HCT116 (cell line): Measurements from ENCODE around the gene APOC1. TPM values are rescaled to one million over a fixed set of nuclear protein-coding genes. Genes with fewer than 3 reads are reported as not detected.

Experiments used
- ATAC-seq: fragments of 200-7000 bp; cut with Tn5 transposase; 2 replicates; pipeline ENCODE4 v1.9.1; 2020; ENCODE audit warnings: mild to moderate bottlenecking, moderate library complexity
- BruUV-seq: library from RNA; stranded (reverse); fragments of 400-500 nt; replicated peaks from 2 replicates; lab custom pipeline; 2021; lab: Mats Ljungman, UMichigan
- CTCF ChIA-PET: fragments of 300-600 bp; sonication (Branson Sonifier 250); formaldehyde crosslinking; loops from one replicate; lab custom pipeline; 2021; ENCODE audit warnings: antibody characterized with exemption; lab: Charles Lee
- POLR2A ChIA-PET: fragments of 300-600, 350-600 bp; sonication (Branson Sonifier 250); formaldehyde crosslinking; loops from one replicate; lab custom pipeline; 2021; ENCODE audit warnings: antibody characterized with exemption; lab: Charles Lee
- RAD21 ChIA-PET, 2 experiments: fragments of 300-600 bp; sonication (Branson Sonifier 250); formaldehyde crosslinking; loops; one replicate each; lab custom pipeline; 2023; ENCODE audit warnings: low total read pairs in 2 of 2; ENCODE audit not compliant: uncharacterized antibody in 2 of 2, unreplicated experiment in 2 of 2, low non-redundant PET in 1 of 2; lab: Charles Lee
- DNase-seq: peaks from one replicate; pipeline ENCODE4 v3.0.0-alpha.2; 2010; ENCODE audit warnings: low read depth, low spot score
- H2AFZ ChIP-seq: fragments of 200-600 bp; shearing (Covaris generic), sonication (generic); 2 replicates; pipeline ENCODE4 v1.6.1; 2017; ENCODE audit warnings: low read depth, mixed run types, mixed read lengths, antibody characterized with exemption, low read length; ENCODE audit not compliant: poor library complexity, severe bottlenecking
- H3K27ac ChIP-seq: 2 replicates; pipeline ENCODE4 v1.5.1; 2012; ENCODE audit warnings: low read depth, low read length
- H3K27me3 ChIP-seq: fragments of 200-600 bp; sonication (generic); 2 replicates; pipeline ENCODE4 v1.6.1; 2016; ENCODE audit warnings: mixed run types, low read length, mixed read lengths; ENCODE audit not compliant: insufficient read depth
- H3K36me3 ChIP-seq, 2 experiments: fragments of 200-500 bp in 1 of 2; fragments of 200-600 bp in 1 of 2; sonication (Bioruptor generic) in 1 of 2; sonication (generic) in 1 of 2; 2 replicates each; pipeline versions ENCODE4 v1.5.1 to v1.6.1; 2014 to 2016; ENCODE audit warnings: low read length in 2 of 2, inconsistent platforms in 1 of 2, mixed read lengths in 1 of 2, mixed run types in 1 of 2; ENCODE audit not compliant: insufficient read depth in 2 of 2, control insufficient read depth in 1 of 2
- H3K4me1 ChIP-seq, 2 experiments: fragments of 200-600 bp in 1 of 2; sonication (generic) in 1 of 2; 2 replicates each; pipeline versions ENCODE4 v1.5.1 to v1.6.1; 2012 to 2017; ENCODE audit warnings: low read length in 2 of 2, inconsistent platforms in 1 of 2, mild to moderate bottlenecking in 1 of 2, mixed read lengths in 1 of 2, mixed run types in 1 of 2, moderate library complexity in 1 of 2; ENCODE audit not compliant: insufficient read depth in 2 of 2, control insufficient read depth in 1 of 2
- H3K4me2 ChIP-seq: fragments of 200-600 bp; sonication (generic); 2 replicates; pipeline ENCODE4 v1.6.1; 2017; ENCODE audit warnings: mixed run types, low read length, mixed read lengths
- H3K4me3 ChIP-seq, 2 experiments: fragments of 200-600 bp in 1 of 2; sonication (generic) in 1 of 2; replicated peaks in 1 of 2; 2 replicates each; pipeline ENCODE4 v1.5.1; 2011 to 2016; ENCODE audit warnings: low read length in 2 of 2, control low read depth in 1 of 2, low read depth in 1 of 2, mild to moderate bottlenecking in 1 of 2, mixed read lengths in 1 of 2, mixed run types in 1 of 2
- H3K79me2 ChIP-seq: fragments of 200-600 bp; sonication (generic); 2 replicates; pipeline ENCODE4 v1.6.1; 2017; ENCODE audit warnings: mild to moderate bottlenecking, mixed run types, low read length, moderate library complexity, mixed read lengths; ENCODE audit not compliant: insufficient read depth
- H3K9ac ChIP-seq: fragments of 200-600 bp; sonication (generic); 2 replicates; pipeline ENCODE4 v1.6.1; 2016; ENCODE audit warnings: low read length, mixed read lengths
- H3K9me2 ChIP-seq: fragments of 200-600 bp; sonication (generic), shearing (Covaris generic); 2 replicates; pipeline ENCODE4 v1.6.1; 2017; ENCODE audit warnings: mixed run types, mild to moderate bottlenecking, moderate library complexity; ENCODE audit not compliant: insufficient read depth
- H3K9me3 ChIP-seq, 2 experiments: fragments of 200-500 bp in 1 of 2; fragments of 200-600 bp in 1 of 2; sonication (Bioruptor generic) in 1 of 2; sonication (generic) in 1 of 2; 2 replicates each; pipeline ENCODE4 v1.6.1; 2014 to 2017; ENCODE audit warnings: low read length in 2 of 2, mixed read lengths in 2 of 2, inconsistent platforms in 1 of 2, low read depth in 1 of 2, mild to moderate bottlenecking in 1 of 2, mixed run types in 1 of 2, moderate library complexity in 1 of 2; ENCODE audit not compliant: control insufficient read depth in 1 of 2, insufficient read depth in 1 of 2
- H4K20me1 ChIP-seq: fragments of 200-600 bp; sonication (generic), shearing (Covaris generic); 2 replicates; pipeline ENCODE4 v1.6.1; 2017; ENCODE audit warnings: mixed run types, mild to moderate bottlenecking, moderate library complexity; ENCODE audit not compliant: insufficient read depth
- ATF3 ChIP-seq: IDR thresholded peaks from 2 replicates; pipeline ENCODE4 v1.6.1; 2012
- CEBPB ChIP-seq: IDR thresholded peaks from 2 replicates; pipeline ENCODE4 v1.6.1; 2012; ENCODE audit warnings: low read depth
- CTCF ChIP-seq, 3 experiments: fragments of 200-600 bp in 1 of 3; sonication (generic) in 1 of 3; IDR thresholded peaks in 2 of 3; conservative IDR thresholded peaks in 1 of 3; 2 replicates each; pipeline ENCODE4 v1.5.1; 2012 to 2017; ENCODE audit warnings: low read depth in 2 of 3, low read length in 2 of 3, antibody characterized with exemption in 1 of 3, borderline replicate concordance in 1 of 3, control low read depth in 1 of 3, mild to moderate bottlenecking in 1 of 3, mixed read lengths in 1 of 3, mixed run types in 1 of 3, moderate library complexity in 1 of 3; ENCODE audit not compliant: insufficient read depth in 1 of 3
- EGR1 ChIP-seq: IDR thresholded peaks from 2 replicates; pipeline ENCODE4 v1.6.1; 2012; ENCODE audit warnings: low read depth
- ELF1 ChIP-seq: IDR thresholded peaks from 2 replicates; pipeline ENCODE4 v1.6.1; 2012; ENCODE audit warnings: low read depth, borderline replicate concordance
- EZH2phosphoT487 ChIP-seq: fragments of 200-600 bp; IDR thresholded peaks from 2 replicates; pipeline ENCODE4 v1.6.1; 2018; ENCODE audit warnings: antibody characterized with exemption, borderline replicate concordance
- FOSL1 ChIP-seq: IDR thresholded peaks from 2 replicates; pipeline ENCODE4 v1.6.1; 2012; ENCODE audit warnings: low read depth
- JUND ChIP-seq: IDR thresholded peaks from 2 replicates; pipeline ENCODE4 v1.6.1; 2012
- MAX ChIP-seq: IDR thresholded peaks from 2 replicates; pipeline ENCODE4 v1.6.1; 2012
- POLR2A ChIP-seq: IDR thresholded peaks from 2 replicates; pipeline ENCODE4 v1.7.0; 2011; ENCODE audit warnings: borderline replicate concordance; ENCODE audit not compliant: insufficient read depth, insufficient read length; ENCODE audit errors: extremely low read depth
- POLR2AphosphoS5 ChIP-seq: IDR thresholded peaks from 2 replicates; pipeline ENCODE4 v1.6.1; 2011; ENCODE audit warnings: mild to moderate bottlenecking, low read depth, low read length, moderate library complexity
- SRF ChIP-seq: IDR thresholded peaks from 2 replicates; pipeline ENCODE4 v1.6.1; 2012; ENCODE audit warnings: low read depth
- TCF7L2 ChIP-seq: IDR thresholded peaks from 2 replicates; pipeline ENCODE4 v1.7.0; 2011; ENCODE audit warnings: borderline replicate concordance, inconsistent platforms; ENCODE audit not compliant: insufficient read depth, insufficient read length; ENCODE audit errors: extremely low read depth
- ZBTB33 ChIP-seq: IDR thresholded peaks from 2 replicates; pipeline ENCODE4 v1.6.1; 2011; ENCODE audit warnings: mild to moderate bottlenecking, low read length, moderate library complexity; ENCODE audit not compliant: insufficient replicate concordance; ENCODE audit errors: extremely low read depth
- ZFX ChIP-seq: fragments of 450-650 bp; IDR thresholded peaks from 2 replicates; pipeline ENCODE4 v1.6.1; 2017
- ZNF274 ChIP-seq: fragments of 200-500 bp; sonication (Bioruptor generic); IDR thresholded peaks from 2 replicates; pipeline ENCODE4 v1.6.1; 2014; ENCODE audit warnings: mild to moderate bottlenecking, low read depth, low read length, inconsistent platforms
- intact Hi-C: fragments of 100-400 bp; cut with micrococcal nuclease; formaldehyde crosslinking; loops from 2 replicates; pipeline ENCODE4 v1.10.0; 2022
- total RNA-seq: library from RNA; stranded (reverse); gene quantifications from one replicate; pipeline ENCODE4 v1.2.1, GENCODE V29; 2021; ENCODE audit not compliant: unreplicated experiment

The APOC1 gene
- total RNA-seq, 1 experiment from 2014 or later, result 5.1 TPM

GRCh38 chr19:44968118-44968517 is 53.7 kb downstream of the APOC1 start:
- RAD21 ChIA-PET, result no interaction called here
- no peak overlapping the region for H3K27ac ChIP-seq
- DNase-seq (no peak), ATAC-seq (no peak)
- TF ChIP-seq CEBPB (no peak), ZBTB33 (no peak), ZNF274 (no peak), CTCF (IDR thresholded peaks at IDR 0.05 in 2 of 3, conservative IDR thresholded peaks at IDR 0.05 in 1 of 3; ENCODE audit: borderline replicate concordance in 1 of 3, insufficient read depth in 1 of 3, low read depth in 2 of 3, low read length in 2 of 3) (no peak), EZH2phosphoT487 (no peak), EGR1 (no peak), POLR2AphosphoS5 (no peak), MAX (no peak), SRF (no peak), JUND (no peak), ATF3 (no peak), POLR2A (no peak), ZFX (no peak), TCF7L2 (no peak), ELF1 (no peak), FOSL1 (no peak)
- no peaks in the 10 kb centered on the region for H4K20me1 ChIP-seq
- H3K9ac ChIP-seq, result no peak overlapping the region
- intact Hi-C loops, result no loop called here
- H3K4me3 ChIP-seq, result no peak overlapping the region
- no peak overlapping the region for H2AFZ ChIP-seq
- no peaks in the 10 kb centered on the region for H3K27me3 ChIP-seq
- H3K79me2 ChIP-seq, result 0 out of 2 replicates have a peak, but pooled peaks cover 7% of the 10 kb centered on the region
- H3K9me3 ChIP-seq, result no peaks in the 10 kb centered on the region
- no peaks in the 10 kb centered on the region for H3K9me2 ChIP-seq
- POLR2A ChIA-PET, result no interaction called here
- peaks cover 9 to 19% of the 10 kb centered on the region in 2 experiments; a peak in 3 of 4 replicates for H3K36me3 ChIP-seq
- BruUV-seq, result no TSS peak
- H3K4me2 ChIP-seq, result no peak overlapping the region
- CTCF ChIA-PET, result no interaction called here
- H3K4me1 ChIP-seq, result no peaks in the 10 kb centered on the region
